Tibial artery (tissue), 4 donors: ENCODE results near the gene SGMS2.
A peak's percentile ranks its signal among the peaks of the same experiment; 100 is the strongest.

Experiments
- DNase-seq, 2 donors: peaks; one replicate each; pipeline ENCODE4 v3.0.0-alpha.2; 2019
- H3K27ac ChIP-seq, 2 donors: fragments of 200-600 bp; sonication (generic) in 1 of 2; 1 replicate in 1 of 2; 2 replicates in 1 of 2; pipeline ENCODE4 v1.5.1; 2018 to 2019; ENCODE audit warnings: mild to moderate bottlenecking in 1 of 2
- H3K27me3 ChIP-seq, 2 donors: fragments of 200-600 bp; sonication (generic) in 1 of 2; one replicate each; pipeline versions ENCODE4 v1.5.1 to v1.6.0; 2016 to 2019
- H3K36me3 ChIP-seq, 3 donors: fragments of 200-600 bp; sonication (generic) in 2 of 3; one replicate each; pipeline ENCODE4 v1.5.1; 2016 to 2019; ENCODE audit warnings: mild to moderate bottlenecking in 2 of 3
- H3K4me1 ChIP-seq, 4 donors: fragments of 200-600 bp; sonication (generic) in 2 of 4; 1 replicate in 3 of 4; 2 replicates in 1 of 4; pipeline ENCODE4 v1.5.1; 2016 to 2019
- H3K4me3 ChIP-seq, 2 donors: fragments of 200-600 bp; sonication (generic) in 1 of 2; 1 replicate in 1 of 2; 2 replicates in 1 of 2; pipeline ENCODE4 v1.5.1; 2018 to 2019; ENCODE audit warnings: mild to moderate bottlenecking in 2 of 2
- H3K9me3 ChIP-seq, 3 donors: fragments of 200-600 bp; sonication (generic) in 1 of 3; one replicate each; pipeline ENCODE4 v1.5.1; 2016 to 2019
- intact Hi-C: fragments of 100-400 bp; cut with DNase I; formaldehyde crosslinking; loops from one replicate; pipeline ENCODE4 v1.15.0; 2023; ENCODE audit warnings: low total_unique reads
- TF ChIP-seq, protein P1 (sequence below), 2 experiments: fragments of 200-600 bp in 1 of 2; fragments of 450-650 bp in 1 of 2; IDR thresholded peaks; one replicate each; pipeline ENCODE4 v1.5.1; 2017 to 2019; ENCODE audit warnings: antibody characterized with exemption in 2 of 2, mild to moderate bottlenecking in 1 of 2, moderate library complexity in 1 of 2

SGMS2 gene

DNA sequence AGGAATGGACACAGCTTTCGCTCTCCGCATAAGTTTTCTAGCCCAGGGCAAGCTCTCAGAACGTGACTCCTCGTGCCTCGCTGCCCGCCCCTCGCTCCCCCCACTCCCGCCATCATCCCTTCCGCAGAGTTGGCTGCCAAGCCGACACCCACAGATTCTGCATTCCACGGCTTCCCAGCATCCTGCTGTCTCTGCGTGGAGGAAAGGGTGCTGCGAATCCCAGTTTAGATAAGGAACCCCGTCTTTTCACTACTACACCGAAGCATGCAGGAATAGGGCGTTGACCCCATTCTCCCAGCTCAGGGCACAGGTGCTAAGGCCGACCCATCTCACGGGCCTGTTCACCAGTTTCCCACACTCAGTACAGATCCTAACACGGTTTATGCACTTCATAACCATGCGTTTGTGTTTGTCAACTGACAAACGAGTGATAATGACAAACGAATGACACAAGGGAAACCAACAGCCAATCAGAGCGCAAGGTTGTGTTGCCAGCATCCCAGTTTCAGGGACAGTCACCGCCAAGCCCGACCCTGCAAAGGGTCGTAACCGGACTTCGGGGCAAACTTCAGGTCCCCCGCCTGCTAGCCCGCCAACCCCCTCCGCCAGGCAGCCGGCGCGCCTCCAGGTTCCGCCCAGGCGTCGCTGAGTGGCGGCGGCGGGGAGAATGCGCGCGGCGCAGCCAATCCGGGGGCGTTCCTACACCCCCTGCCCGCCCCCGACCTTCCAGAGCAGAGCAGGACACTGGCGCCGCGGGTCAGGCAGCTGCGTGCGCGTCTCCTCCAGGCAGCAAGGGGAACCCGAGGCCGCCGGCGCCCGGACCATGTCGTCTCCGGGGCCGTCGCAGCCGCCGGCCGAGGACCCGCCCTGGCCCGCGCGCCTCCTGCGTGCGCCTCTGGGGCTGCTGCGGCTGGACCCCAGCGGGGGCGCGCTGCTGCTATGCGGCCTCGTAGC lies 106.4 kb downstream of the SGMS2 start, which contains the start of gene CYP2U1:
Gene CYP2U1 (plus strand): TSS at position 729 of the 954 bp plus-strand sequence. CDS start 95 bp downstream, at position 824.
- peak; percentile 91 to 95 for DNase-seq
- H3K36me3 ChIP-seq = peaks cover 0 to 5% (median 0%) of the 10 kb centered on the region in 3 donors
- peaks cover 0 to 30% (median 13%) of the 10 kb centered on the region in 4 donors for H3K4me1 ChIP-seq
- H3K9me3 ChIP-seq = no peaks in the 10 kb centered on the region
- H3K27me3 ChIP-seq = no peaks in the 10 kb centered on the region
- intact Hi-C loops = loop anchor here (10.0 kb wide), 3 partner anchors 54 to 106 kb away; partner anchors contain the start of genes HADH and SGMS2
- H3K4me3 ChIP-seq = peak within 1 kb of the TSS; percentile 75 to 84
- peak within 1 kb of the TSS; percentile 88 to 89 for H3K27ac ChIP-seq
- TF ChIP-seq, protein P1, sequence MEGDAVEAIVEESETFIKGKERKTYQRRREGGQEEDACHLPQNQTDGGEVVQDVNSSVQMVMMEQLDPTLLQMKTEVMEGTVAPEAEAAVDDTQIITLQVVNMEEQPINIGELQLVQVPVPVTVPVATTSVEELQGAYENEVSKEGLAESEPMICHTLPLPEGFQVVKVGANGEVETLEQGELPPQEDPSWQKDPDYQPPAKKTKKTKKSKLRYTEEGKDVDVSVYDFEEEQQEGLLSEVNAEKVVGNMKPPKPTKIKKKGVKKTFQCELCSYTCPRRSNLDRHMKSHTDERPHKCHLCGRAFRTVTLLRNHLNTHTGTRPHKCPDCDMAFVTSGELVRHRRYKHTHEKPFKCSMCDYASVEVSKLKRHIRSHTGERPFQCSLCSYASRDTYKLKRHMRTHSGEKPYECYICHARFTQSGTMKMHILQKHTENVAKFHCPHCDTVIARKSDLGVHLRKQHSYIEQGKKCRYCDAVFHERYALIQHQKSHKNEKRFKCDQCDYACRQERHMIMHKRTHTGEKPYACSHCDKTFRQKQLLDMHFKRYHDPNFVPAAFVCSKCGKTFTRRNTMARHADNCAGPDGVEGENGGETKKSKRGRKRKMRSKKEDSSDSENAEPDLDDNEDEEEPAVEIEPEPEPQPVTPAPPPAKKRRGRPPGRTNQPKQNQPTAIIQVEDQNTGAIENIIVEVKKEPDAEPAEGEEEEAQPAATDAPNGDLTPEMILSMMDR (IDR thresholded peaks at IDR 0.05) = peak; percentile 20 to 31

DNA sequence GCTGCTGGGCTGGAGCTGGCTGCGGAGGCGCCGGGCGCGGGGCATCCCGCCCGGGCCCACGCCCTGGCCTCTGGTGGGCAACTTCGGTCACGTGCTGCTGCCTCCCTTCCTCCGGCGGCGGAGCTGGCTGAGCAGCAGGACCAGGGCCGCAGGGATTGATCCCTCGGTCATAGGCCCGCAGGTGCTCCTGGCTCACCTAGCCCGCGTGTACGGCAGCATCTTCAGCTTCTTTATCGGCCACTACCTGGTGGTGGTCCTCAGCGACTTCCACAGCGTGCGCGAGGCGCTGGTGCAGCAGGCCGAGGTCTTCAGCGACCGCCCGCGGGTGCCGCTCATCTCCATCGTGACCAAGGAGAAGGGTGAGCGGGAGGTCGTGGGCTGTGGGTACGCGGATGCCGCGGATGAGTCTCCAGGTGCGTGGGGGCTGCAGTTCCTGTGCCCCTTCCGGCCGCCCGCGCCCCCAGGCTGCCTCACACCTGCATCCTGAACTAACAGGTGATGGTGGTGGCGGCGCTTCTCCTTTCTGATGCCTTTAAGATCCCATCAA lies 107.1 kb downstream of the SGMS2 start:
- TF ChIP-seq, protein P1 (IDR thresholded peaks at IDR 0.05) = no peak
- Histone ChIP-seq H3K27ac (peak overlapping the region; percentile 88 to 89), H3K27me3 (no peaks in the 10 kb centered on the region), H3K4me3 (peak overlapping the region; percentile 75 to 84), H3K4me1 (peaks cover 0 to 30% (median 13%) of the 10 kb centered on the region in 4 donors), H3K9me3 (no peaks in the 10 kb centered on the region), H3K36me3 (peaks cover 0 to 12% (median 0%) of the 10 kb centered on the region in 3 donors)
- peak; percentile 26 to 68 for DNase-seq
- intact Hi-C loops = loop anchor here (10.0 kb wide), 3 partner anchors 53 to 107 kb away; partner anchors contain the start of genes HADH and SGMS2

DNA sequence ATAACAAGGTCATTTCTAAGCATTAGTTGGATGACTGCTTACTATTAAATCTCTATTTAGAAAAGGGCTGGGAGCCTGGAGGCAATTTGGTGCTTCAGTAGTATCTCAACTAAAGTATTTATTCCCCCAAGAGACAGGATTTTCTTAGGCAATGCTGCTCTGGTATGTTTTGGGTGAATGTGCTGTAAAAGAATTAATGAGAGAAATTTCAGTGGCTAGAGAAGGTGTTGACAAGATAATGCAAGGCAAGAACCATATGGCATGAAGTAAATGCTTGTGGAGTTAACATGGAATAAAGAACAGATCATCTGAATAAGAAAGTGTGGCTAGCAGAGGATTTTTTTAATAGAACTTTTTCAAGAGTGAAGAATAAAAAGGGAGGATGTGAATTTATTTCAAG lies 110.5 kb downstream of the SGMS2 start:
- H3K4me3 ChIP-seq = no peak overlapping the region
- no peaks in the 10 kb centered on the region for H3K27me3 ChIP-seq
- no peak overlapping the region for H3K27ac ChIP-seq
- peaks cover 0 to 12% (median 0%) of the 10 kb centered on the region in 3 donors for H3K36me3 ChIP-seq
- no peaks in the 10 kb centered on the region for H3K9me3 ChIP-seq
- TF ChIP-seq, protein P1 (IDR thresholded peaks at IDR 0.05) = no peak
- intact Hi-C loops = loop anchor here (10.0 kb wide), 3 partner anchors 50 to 110 kb away; partner anchors contain the start of genes HADH and SGMS2
- DNase-seq = no peak
- H3K4me1 ChIP-seq = peaks cover 0 to 30% (median 13%) of the 10 kb centered on the region in 4 donors

GRCh38 chr4:107937040-107937439 lies 112.3 kb downstream of the SGMS2 start:
- TF ChIP-seq, protein P1 (IDR thresholded peaks at IDR 0.05) = no peak
- intact Hi-C loops = loop anchor here (10.0 kb wide), 3 partner anchors 48 to 112 kb away; partner anchors contain the start of genes HADH and SGMS2
- no peaks in the 10 kb centered on the region for H3K27me3 ChIP-seq
- no peaks in the 10 kb centered on the region for H3K9me3 ChIP-seq
- H3K4me1 ChIP-seq = peaks cover 0 to 29% (median 11%) of the 10 kb centered on the region in 4 donors
- H3K27ac ChIP-seq = no peak overlapping the region
- peaks cover 0 to 12% (median 0%) of the 10 kb centered on the region in 3 donors for H3K36me3 ChIP-seq
- H3K4me3 ChIP-seq = no peak overlapping the region
- no peak for DNase-seq

DNA sequence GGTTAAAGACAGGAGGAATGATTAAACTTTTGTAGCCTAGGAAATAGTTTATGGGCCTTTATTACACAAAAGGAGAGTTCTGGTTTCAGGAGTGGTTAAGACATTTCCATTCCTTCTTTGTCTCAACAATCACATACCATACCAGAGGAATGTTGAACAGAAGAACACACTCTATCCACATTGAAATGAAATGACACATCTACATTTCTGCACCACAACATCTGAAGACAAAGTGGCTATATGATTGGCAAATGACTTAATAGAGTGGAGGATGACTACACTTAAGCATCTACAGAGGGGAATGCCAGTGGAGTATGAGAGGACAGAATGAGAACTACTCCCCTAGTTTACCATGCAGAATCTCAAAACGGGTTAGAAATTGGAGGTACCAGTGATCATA lies 114.6 kb downstream of the SGMS2 start:
- Histone ChIP-seq H3K4me1 (peaks cover 0 to 6% (median under 1%) of the 10 kb centered on the region in 4 donors), H3K9me3 (no peaks in the 10 kb centered on the region), H3K27ac (no peak overlapping the region), H3K4me3 (no peak overlapping the region), H3K36me3 (peaks cover 0 to 12% (median 5%) of the 10 kb centered on the region in 3 donors), H3K27me3 (no peaks in the 10 kb centered on the region)
- TF ChIP-seq, protein P1 (IDR thresholded peaks at IDR 0.05) = no peak
- no peak for DNase-seq
- intact Hi-C loops = loop anchor here (10.0 kb wide), 3 partner anchors 45 to 115 kb away; partner anchors contain the start of genes HADH and SGMS2
